ENCODE results near the gene SPINDOC. TPM values are rescaled to one million over a fixed set of nuclear protein-coding genes. Genes with fewer than 3 reads are reported as not detected.

Gene SPINDOC
- polyA plus RNA-seq, 1 of the 3 experiments (the other 2 are of a cell fraction), result 45.0 TPM

- CTCF ChIA-PET, result interaction anchor here (0.6 to 4.7 kb wide), 24 partner anchors 10 to 495 kb away, joined by 3 to 43 read pairs (median 7); partner anchors contain the start of genes ATL3, MARK2 and RTN3
- Histone ChIP-seq H3K9me3 (no peaks in the 10 kb centered on the region), H3K4me2 (peak overlapping the region; percentile 88), H2AFZ (ENCODE audit: low read depth) (peak overlapping the region; percentile 70; the same call in 1 of the 2 replicates), H3K36me3 (replicated peaks in 1 of 2; ENCODE audit: control insufficient read depth in 1 of 2, insufficient read depth in 2 of 2, low read length in 1 of 2) (peaks cover 0 to 21% of the 10 kb centered on the region in 2 experiments), H3K27me3 (ENCODE audit: insufficient read depth) (no peaks in the 10 kb centered on the region), H3K9me2 (no peaks in the 10 kb centered on the region), H3K4me1 (ENCODE audit: control insufficient read depth in 1 of 2, insufficient read depth in 2 of 2, low read depth in 1 of 2, low read length in 1 of 2) (peaks cover 0 to 22% of the 10 kb centered on the region in 2 experiments; a peak in 1 of 4 replicates), H3K79me2 (ENCODE audit: insufficient read depth) (peaks cover 27% of the 10 kb centered on the region), H3K9ac (peak overlapping the region; percentile 63; the same call in 1 of the 2 replicates), H4K20me1 (ENCODE audit: insufficient read depth) (peaks cover 18% of the 10 kb centered on the region), H3F3A (replicated peaks; ENCODE audit: insufficient read depth) (peaks cover 5% of the 10 kb centered on the region), H3K4me3 (ENCODE audit: low read depth in 2 of 2, low read length in 1 of 2) (peak overlapping the region; percentile 69 to 89), H3K27ac (ENCODE audit: low read depth in 2 of 2, low read length in 1 of 2) (peak overlapping the region in 1 of 2 experiments; percentile 84; a peak in 1 of 4 replicates)
- peak; percentile 83 for DNase-seq
- POLR2A ChIA-PET, result interaction anchor here (0.9 to 1.5 kb wide), 3 partner anchors 43 to 148 kb away, joined by 3 to 4 read pairs (median 3); partner anchors contain the start of genes ATL3 and RCOR2
- WGBS (ENCODE audit: low lambda C conversion rate), result no CpG with 5 or more reads among the region's 82 CpGs
- TF ChIP-seq TCF12 (IDR thresholded peaks at IDR 0.05), result no peak
- no peak for TF ChIP-seq POLR2AphosphoS5 (IDR thresholded peaks at IDR 0.05; ENCODE audit: low read depth, low read length)
- TF ChIP-seq JUND (IDR thresholded peaks at IDR 0.05), result no peak
- no peak for TF ChIP-seq NRF1 (IDR thresholded peaks at IDR 0.05; ENCODE audit: low read depth, low read length)
- TF ChIP-seq SIN3A (IDR thresholded peaks at IDR 0.05; ENCODE audit: borderline replicate concordance, low read depth, low read length), result no peak
- no peak for TF ChIP-seq CTCF (IDR thresholded peaks at IDR 0.05)
- TF ChIP-seq EZH2phosphoT487 (IDR thresholded peaks at IDR 0.05; ENCODE audit: borderline replicate concordance, low read depth), result no peak
- TF ChIP-seq YY1 (IDR thresholded peaks at IDR 0.05; ENCODE audit: low read depth), result no peak
- TF ChIP-seq GABPA (IDR thresholded peaks at IDR 0.05; ENCODE audit: low read depth), result no peak
- no peak for TF ChIP-seq FOXJ3 (CRISPR knock-in tag; IDR thresholded peaks at IDR 0.05)
Observed at GRCh38 chr11:63769042-63769713, 44.1 kb upstream of the SPINDOC start.

- peaks cover 27% of the 10 kb centered on the region for H3K79me2 ChIP-seq (ENCODE audit: insufficient read depth)
- no peak overlapping the region; a peak in 1 of 4 replicates for H3K27ac ChIP-seq (ENCODE audit: low read depth in 2 of 2, low read length in 1 of 2)
- POLR2A ChIA-PET, result interaction anchor here (1.5 kb wide), 1 partner anchor 43 kb away, joined by 4 read pairs; no protein-coding TSS in a partner anchor
- peak overlapping the region; percentile 70; the same call in 1 of the 2 replicates for H2AFZ ChIP-seq (ENCODE audit: low read depth)
- peaks cover 0 to 22% of the 10 kb centered on the region in 2 experiments; a peak in 1 of 4 replicates for H3K4me1 ChIP-seq (ENCODE audit: control insufficient read depth in 1 of 2, insufficient read depth in 2 of 2, low read depth in 1 of 2, low read length in 1 of 2)
- peak overlapping the region; percentile 63; the same call in 1 of the 2 replicates for H3K9ac ChIP-seq
- H3K27me3 ChIP-seq (ENCODE audit: insufficient read depth), result no peaks in the 10 kb centered on the region
- peak overlapping the region; percentile 69 to 89 for H3K4me3 ChIP-seq (ENCODE audit: low read depth in 2 of 2, low read length in 1 of 2)
- no peak for TF ChIP-seq EZH2phosphoT487 (IDR thresholded peaks at IDR 0.05; ENCODE audit: borderline replicate concordance, low read depth)
- no peak for TF ChIP-seq SMC3 (IDR thresholded peaks at IDR 0.05; ENCODE audit: low read depth, low read length)
- TF ChIP-seq TEAD4 (IDR thresholded peaks at IDR 0.05; ENCODE audit: borderline replicate concordance, insufficient read depth), result no peak
- TF ChIP-seq JUND (IDR thresholded peaks at IDR 0.05), result no peak
- no peak for TF ChIP-seq REST (IDR thresholded peaks at IDR 0.05; ENCODE audit: low read depth, low read length)
- H3K9me2 ChIP-seq, result no peaks in the 10 kb centered on the region
- peak overlapping the region; percentile 88 for H3K4me2 ChIP-seq
- WGBS (ENCODE audit: low lambda C conversion rate), result 73% methylated on average over 20 of the region's 35 CpGs
- peaks cover 18% of the 10 kb centered on the region for H4K20me1 ChIP-seq (ENCODE audit: insufficient read depth)
- CTCF ChIA-PET, result interaction anchor here (0.8 to 4.7 kb wide), 15 partner anchors 9 to 261 kb away, joined by 3 to 43 read pairs (median 9); partner anchors contain the start of genes ATL3 and MARK2
- no peak for DNase-seq
- peaks cover 0 to 14% of the 10 kb centered on the region in 2 experiments for H3K36me3 ChIP-seq (replicated peaks in 1 of 2; ENCODE audit: control insufficient read depth in 1 of 2, insufficient read depth in 2 of 2, low read length in 1 of 2)
- H3F3A ChIP-seq (replicated peaks; ENCODE audit: insufficient read depth), result peaks cover 5% of the 10 kb centered on the region
- H3K9me3 ChIP-seq, result no peaks in the 10 kb centered on the region
Observed at GRCh38 chr11:63769714-63770455, 43.4 kb upstream of the SPINDOC start.
